ENCODE data around the gene DTWD2.
"Not testable (repeated sequence)": the region's sequence is repeated elsewhere in the genome, so short reads cannot be mapped to it uniquely, and the experiment has no call there.

DTWD2 gene

DNA sequence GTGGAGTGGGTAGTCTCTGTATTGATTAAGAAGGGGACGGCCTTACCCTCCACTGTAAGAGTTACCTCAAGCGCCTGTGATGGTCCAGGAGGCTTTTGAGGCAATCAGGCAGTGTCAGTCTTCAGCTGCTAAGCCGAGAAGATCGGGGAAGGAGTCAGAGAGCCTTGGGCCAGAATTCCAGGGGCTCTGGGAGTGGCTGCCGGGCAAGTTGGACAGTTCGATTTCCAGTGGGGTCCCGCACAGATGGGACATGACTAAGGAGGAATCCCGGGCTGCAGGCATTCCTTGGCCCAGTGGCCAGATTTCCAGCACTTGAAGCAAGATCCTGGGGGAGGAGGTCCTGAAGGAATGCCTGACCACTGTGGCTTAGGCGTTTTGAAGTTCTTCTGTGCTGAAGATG lies 38.0 kb downstream of the DTWD2 start:
- not testable (repeated sequence) for DNase-seq (ENCODE audit: low spot score)

GRCh38 chr5:118946138-118946800 lies 42.1 kb downstream of the DTWD2 start:
- DNase-seq (ENCODE audit: low spot score): no peak

DNA sequence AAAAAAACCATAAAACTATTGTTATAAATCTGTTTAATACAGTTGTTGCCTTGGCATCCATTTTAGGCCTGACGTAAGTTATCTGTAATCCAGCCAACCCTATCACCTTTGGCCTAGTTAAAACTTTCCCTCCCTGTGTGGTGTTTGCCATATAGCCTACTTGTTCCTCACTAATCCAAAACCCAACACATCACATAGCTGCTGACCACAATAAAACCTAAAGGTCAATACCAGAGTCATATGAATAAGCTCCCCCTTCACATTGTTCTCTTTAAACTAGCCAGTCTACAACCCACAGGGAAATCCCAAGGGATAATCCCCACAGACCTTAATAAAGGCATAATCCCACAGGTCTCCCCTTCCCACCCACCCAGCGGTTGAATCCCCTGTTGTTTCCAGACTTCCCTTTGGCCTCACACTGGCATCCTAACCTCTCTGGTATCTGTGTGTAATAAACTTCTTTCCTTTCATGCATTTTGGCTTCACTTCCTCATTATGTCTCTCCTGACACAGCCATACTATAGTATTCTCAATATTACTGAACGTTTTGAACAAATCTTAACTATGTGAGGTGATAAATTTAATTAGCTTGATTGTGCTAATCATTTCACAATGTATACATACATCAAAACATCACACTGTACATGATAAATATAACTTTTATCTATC lies 50.8 kb downstream of the DTWD2 start:
- no peak for DNase-seq (ENCODE audit: low spot score)

- DNase-seq (ENCODE audit: low spot score): no peak
These were observed 54.6 kb downstream of the DTWD2 start for GRCh38 chr5:118933703-118934102.

GRCh38 chr5:118931564-118931963 lies 56.8 kb downstream of the DTWD2 start:
- no peak for DNase-seq (ENCODE audit: low spot score)

GRCh38 chr5:118924006-118924389 lies 64.3 kb downstream of the DTWD2 start:
- DNase-seq (ENCODE audit: low spot score): no peak

DNA sequence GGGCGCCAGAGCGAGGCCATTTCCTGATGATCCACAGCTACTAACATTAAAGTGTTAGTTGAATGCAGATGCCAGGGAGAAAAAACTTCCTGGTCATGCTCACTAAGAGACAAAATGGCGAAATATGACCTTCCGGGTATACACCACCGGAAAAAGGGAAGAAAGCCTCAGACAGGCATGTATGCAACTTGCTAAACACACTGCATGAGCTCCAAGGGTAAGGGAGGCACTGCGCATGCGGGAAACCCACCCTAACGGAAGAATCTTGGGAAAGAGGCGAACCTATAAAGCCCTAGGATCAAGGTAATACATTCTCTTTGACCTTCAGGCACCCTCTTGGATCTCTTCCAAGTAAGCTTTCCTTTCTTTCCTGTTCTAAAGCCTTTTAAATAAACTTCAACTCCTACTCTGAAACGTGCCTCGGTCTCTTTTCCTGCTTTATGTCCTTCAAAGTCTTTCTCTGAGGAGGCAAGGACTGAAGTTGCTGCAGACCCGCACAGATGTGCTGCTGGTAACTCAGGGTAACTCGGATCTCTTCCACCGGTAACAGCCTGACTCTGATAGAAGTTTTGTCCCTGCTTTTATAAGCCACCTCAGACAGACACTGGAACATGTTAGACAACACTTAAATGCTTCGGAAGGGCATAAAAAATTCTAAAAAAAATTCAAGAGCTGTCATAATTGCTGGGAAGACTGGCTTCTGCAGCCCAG lies 64.9 kb downstream of the DTWD2 start:
- no peak for DNase-seq (ENCODE audit: low spot score)

- DNase-seq (ENCODE audit: low spot score): no peak
These were observed 66.5 kb downstream of the DTWD2 start for GRCh38 chr5:118921866-118922265.

DNA sequence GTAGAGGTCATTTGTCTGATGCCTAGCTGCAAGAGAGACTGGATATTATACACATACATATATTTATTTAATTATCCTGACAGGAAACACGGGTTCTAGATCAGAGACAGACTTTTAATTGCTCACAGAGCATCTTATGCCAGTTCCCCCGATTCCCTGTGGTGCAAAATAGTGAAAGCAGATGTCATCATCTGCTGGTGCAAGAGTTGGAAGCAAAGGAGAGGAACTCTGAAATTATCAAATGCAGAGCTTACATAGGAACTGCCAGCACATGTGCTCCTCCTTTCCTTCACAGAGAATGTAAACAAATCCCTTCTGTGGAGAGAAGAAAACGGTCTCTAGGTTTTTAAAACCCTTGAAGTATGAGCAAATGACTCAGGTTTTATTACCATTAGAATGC lies 69.3 kb downstream of the DTWD2 start:
- no peak for DNase-seq (ENCODE audit: low spot score)

DNA sequence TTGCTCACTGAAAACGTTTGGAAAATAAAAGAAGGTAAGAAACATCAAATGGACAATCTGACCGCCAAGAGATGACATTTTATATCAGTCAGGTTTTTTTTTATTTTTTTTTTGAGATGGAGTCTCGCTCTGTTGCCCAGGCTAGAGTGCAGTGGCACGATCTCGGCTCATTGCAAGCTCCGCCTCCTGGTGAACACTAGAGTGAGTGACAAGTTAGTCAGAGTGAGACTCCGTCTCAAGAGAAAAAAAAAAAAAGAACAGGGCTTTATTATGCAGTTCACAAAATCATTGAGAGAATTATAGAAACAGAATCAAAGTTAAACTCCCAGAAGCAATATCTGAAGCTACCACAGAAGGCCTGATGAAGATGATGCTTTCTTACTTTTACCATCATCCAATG lies 70.1 kb downstream of the DTWD2 start:
- DNase-seq (ENCODE audit: low spot score): no peak

- not testable (repeated sequence) for DNase-seq (ENCODE audit: low spot score)
These were observed 80.8 kb downstream of the DTWD2 start for GRCh38 chr5:118907536-118907935.

DNA sequence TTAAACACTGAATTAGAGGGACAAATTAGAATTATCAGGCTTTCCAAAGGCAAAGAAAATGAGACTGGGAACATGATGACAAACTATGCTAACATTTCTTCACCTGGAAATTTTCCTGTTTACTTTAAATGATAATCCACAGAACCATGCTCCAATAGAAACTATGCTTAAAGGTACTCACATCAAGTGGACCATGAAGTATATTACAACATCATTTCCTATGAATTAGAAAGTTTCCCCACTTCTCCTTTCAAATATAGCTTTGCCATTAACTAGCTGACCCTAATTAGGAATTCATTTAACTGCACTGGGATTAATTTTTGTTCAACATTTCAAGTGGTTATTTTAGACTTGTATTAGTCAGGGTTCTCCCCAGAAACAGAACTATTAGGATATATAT lies 81.4 kb downstream of the DTWD2 start:
- no peak for DNase-seq (ENCODE audit: low spot score)

DNA sequence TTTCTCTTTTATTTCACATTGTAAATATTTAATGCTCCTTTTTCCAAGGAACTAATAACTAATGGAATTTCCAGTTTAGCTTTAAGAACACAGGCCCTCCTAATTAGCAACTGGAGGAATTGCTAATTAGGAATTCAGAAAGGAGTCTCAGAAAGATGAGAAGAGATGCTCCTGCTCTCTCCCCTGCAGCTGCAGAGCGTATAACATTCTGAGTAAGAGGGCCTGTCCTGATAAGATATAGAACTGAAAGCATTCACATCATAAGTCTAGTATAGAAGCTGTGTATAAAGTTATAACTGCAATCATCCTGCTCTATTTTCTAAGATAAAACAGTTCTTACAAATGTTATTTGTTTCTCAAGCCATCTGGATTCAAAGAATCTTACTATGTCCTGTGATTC lies 83.2 kb downstream of the DTWD2 start:
- DNase-seq (ENCODE audit: low spot score): no peak

GRCh38 chr5:118902656-118903438 lies 85.5 kb downstream of the DTWD2 start:
- DNase-seq (ENCODE audit: low spot score): no peak

DNA sequence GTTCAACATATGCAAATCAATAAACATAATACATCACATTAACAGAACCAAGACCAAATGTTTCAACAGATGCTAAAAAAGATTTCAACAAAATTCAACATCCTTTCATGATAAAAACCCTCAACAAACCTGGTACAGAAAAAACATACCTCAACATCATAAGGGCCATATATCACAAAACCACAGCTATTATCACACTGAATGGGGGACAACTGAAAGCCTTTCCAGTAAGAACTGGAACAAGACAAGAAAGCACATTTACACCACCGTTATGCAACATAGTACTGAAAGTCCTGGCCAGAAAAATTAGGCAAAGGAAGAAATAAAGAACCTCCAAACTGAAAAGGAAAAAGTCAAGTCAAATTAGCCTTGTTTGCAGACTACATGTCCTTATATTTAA lies 93.6 kb downstream of the DTWD2 start:
- no peak for DNase-seq (ENCODE audit: low spot score)

DNA sequence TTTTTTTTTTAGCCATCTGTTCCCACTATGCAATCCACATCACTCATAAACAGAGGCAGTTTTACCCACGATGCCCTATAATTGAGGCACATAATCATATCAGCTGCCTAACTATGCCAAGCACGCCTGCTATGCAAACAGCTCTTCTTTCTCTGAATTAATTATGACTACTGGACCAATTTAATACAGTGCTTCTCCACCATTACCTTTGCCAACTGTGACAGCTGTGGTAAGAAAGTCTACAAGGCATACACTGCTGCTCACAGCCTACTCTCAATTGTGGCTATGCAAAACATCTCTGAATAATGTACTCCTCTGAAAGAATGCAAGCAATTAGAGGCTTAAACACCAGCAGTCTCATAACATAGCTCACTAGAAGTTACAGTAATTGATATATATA lies 97.1 kb downstream of the DTWD2 start:
- peak; percentile 25 for DNase-seq (ENCODE audit: low spot score)

- no peak for DNase-seq (ENCODE audit: low spot score)
These were observed 99.2 kb downstream of the DTWD2 start for GRCh38 chr5:118889165-118889564.

- no peak for DNase-seq (ENCODE audit: low spot score)
These were observed 99.8 kb downstream of the DTWD2 start for GRCh38 chr5:118888556-118888955.

DNA sequence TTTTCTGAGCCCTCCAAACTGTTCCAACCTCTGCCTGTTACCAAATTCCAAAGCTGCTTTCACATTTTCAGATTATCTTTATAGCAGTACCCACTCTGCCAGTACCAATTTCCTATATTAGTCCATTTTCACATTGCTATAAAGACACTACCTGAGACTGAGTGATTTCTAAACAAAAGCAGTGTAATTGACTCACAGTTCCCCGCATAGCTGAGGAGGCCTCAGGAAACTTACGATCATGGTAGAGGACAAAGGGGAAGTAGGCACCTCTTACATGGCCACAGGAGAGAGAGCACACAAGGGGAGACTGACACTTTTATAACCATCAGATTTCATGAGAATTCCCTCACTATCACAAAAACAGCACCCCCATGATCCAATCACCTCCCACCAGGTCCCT lies 105.0 kb downstream of the DTWD2 start:
- no peak for DNase-seq (ENCODE audit: low spot score)

DNA sequence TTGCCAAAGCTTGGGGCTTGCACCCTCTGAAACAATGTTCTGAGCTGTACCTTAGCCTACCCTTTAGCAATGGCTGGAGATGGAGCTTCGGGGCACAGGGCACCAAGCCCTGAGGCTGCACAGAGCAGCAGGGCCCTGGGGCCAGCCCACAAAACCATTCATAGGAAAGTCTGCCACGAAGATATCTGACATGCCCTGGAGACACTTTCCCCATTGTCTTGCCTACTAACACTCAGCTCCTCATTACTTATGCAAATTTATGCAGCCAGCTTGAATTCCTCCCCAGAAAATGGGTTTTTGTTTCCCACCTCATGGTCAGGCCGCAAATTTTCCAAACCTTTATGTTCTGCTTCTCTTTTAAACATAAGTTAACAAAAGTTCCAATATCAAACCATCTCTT lies 105.7 kb downstream of the DTWD2 start:
- DNase-seq (ENCODE audit: low spot score): no peak

DNA sequence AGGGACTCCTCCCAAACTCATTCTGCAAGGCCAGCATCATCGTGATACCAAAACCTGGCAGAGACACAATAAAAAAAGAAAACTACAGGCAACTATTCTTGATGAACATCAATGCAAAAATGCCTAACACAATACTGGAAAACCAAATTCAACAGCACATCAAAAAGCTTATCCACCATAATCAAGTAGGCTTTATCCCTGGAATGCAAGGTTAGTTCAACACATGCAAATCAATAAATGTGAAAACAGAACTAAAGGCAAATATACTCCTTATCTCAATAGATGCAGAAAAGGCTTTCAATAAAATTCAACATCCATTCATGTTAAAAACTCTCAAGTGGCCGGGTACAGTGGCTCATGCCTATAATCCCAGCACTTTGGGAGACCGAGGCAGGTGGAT lies 111.5 kb downstream of the DTWD2 start:
- not testable (repeated sequence) for DNase-seq (ENCODE audit: low spot score)

DNA sequence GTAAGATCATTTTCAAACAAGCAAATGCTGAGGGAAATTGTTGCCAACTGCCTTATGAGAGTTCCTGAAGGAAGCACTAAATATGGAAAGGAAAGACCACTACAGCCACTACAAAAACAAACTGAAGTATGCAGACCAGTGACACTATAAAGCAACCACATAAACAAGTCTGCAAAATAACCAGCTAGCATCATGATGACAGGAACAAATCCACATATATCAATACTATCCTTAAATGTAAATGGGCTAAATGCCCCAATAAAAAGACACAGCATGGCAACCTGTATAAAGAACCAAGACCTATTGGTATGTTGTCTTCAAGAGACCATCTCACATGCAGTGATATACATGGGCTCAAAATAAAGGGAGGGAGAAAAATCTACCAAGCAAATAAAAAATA lies 113.2 kb downstream of the DTWD2 start:
- no peak for DNase-seq (ENCODE audit: low spot score)

GRCh38 chr5:118873417-118873816 lies 114.9 kb downstream of the DTWD2 start:
- DNase-seq (ENCODE audit: low spot score): no peak

All from Ammon's horn (tissue), 1 donor.